OCI-LY3 (cell line): ENCODE measurements around the gene PRKAR2A.
"Not testable (repeated sequence)": the region's sequence is repeated elsewhere in the genome, so short reads cannot be mapped to it uniquely, and the experiment has no call there.

Experiments used
- CTCF ChIP-seq: fragments of 200-600, 300-600 bp; sonication (generic); IDR thresholded peaks from 2 replicates; pipeline ENCODE4 v1.5.1; 2014; ENCODE audit warnings: antibody characterized with exemption, low read length, low read depth
- EZH2phosphoT487 ChIP-seq: fragments of 200-600 bp; shearing (Covaris generic); IDR thresholded peaks from 2 replicates; pipeline ENCODE4 v1.6.1; 2018; ENCODE audit warnings: antibody characterized with exemption, mixed run types, low read depth

DNA sequence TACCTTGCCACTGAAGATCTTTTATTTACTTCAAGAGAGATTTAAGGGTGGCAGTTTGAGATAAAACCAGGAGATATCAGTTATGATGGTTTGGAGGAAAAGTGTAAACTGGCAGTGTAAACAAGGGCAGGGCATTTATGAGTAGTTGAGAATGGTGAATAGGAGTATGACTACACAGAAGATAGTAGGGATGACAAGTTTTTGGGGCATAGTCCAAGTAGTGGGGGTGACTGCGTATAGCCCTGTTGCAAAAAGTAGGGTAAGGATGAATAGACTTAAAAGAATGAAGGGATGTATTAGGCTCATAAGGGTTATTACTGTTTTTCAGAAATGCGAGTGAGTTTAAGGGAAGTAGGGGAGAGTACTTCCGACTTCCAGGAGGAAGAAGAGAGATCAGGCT, 124.4 kb downstream of the PRKAR2A start:
- not testable (repeated sequence) for TF ChIP-seq CTCF, EZH2phosphoT487
